ENCODE data around the gene OPRM1. TPM values are rescaled to one million over a fixed set of nuclear protein-coding genes. Genes with fewer than 3 reads are reported as not detected.

Gene OPRM1
- total RNA-seq, 1 experiment from 2014 or later = not detected

DNA sequence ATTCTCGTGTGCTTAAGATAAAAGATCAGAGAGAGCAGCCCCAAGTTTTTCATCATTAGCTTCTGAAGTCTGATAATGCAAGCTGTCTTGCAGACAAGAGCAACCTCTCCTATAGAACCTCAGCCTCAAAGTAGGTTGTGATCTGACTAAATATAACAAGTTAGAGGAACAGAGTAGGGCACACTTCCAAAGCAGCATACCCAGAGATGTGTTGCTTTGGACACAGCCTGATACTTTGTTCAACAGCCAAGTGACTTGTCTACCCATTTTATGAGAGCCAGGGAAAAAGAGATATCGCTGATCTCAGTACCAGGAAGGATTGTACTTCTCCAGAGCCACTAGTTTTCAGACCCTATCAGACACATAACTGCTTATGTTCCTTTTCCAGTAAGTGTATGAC is 44.2 kb upstream of the OPRM1 start:
- Histone ChIP-seq H3K4me3 (ENCODE audit: low read depth, low read length) (no peak overlapping the region), H3K4me1 (peaks cover 5% of the 10 kb centered on the region), H3K9me3 (no peaks in the 10 kb centered on the region), H3K36me3 (ENCODE audit: control insufficient read depth, insufficient read depth, low read length) (no peaks in the 10 kb centered on the region), H3K27me3 (replicated peaks; ENCODE audit: control insufficient read depth, insufficient read depth, low read length) (no peaks in the 10 kb centered on the region)
- no TSS peak for BruUV-seq (replicated peaks)
- Mint-ChIP-seq H3K9me3 (ENCODE audit: unreplicated experiment) (no peaks in the 10 kb centered on the region), H3K27ac (ENCODE audit: unreplicated experiment) (no peak overlapping the region), H3K4me3 (ENCODE audit: unreplicated experiment) (no peak overlapping the region), H3K36me3 (ENCODE audit: insufficient read depth, unreplicated experiment) (no peaks in the 10 kb centered on the region), H3K4me1 (ENCODE audit: low read depth, unreplicated experiment) (peaks cover 12% of the 10 kb centered on the region), H3K27me3 (ENCODE audit: insufficient read depth, unreplicated experiment) (peaks cover 3% of the 10 kb centered on the region)
- intact Hi-C loops (cut with micrococcal nuclease; ENCODE audit: unreplicated experiment) = loop anchor here (1.0 kb wide), 1 partner anchor 16 kb away; no protein-coding TSS in a partner anchor
- TF ChIP-seq, protein P1, sequence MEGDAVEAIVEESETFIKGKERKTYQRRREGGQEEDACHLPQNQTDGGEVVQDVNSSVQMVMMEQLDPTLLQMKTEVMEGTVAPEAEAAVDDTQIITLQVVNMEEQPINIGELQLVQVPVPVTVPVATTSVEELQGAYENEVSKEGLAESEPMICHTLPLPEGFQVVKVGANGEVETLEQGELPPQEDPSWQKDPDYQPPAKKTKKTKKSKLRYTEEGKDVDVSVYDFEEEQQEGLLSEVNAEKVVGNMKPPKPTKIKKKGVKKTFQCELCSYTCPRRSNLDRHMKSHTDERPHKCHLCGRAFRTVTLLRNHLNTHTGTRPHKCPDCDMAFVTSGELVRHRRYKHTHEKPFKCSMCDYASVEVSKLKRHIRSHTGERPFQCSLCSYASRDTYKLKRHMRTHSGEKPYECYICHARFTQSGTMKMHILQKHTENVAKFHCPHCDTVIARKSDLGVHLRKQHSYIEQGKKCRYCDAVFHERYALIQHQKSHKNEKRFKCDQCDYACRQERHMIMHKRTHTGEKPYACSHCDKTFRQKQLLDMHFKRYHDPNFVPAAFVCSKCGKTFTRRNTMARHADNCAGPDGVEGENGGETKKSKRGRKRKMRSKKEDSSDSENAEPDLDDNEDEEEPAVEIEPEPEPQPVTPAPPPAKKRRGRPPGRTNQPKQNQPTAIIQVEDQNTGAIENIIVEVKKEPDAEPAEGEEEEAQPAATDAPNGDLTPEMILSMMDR (IDR thresholded peaks at IDR 0.05; ENCODE audit: insufficient read depth in 1 of 2, low read depth in 1 of 2, low read length in 1 of 2, severe bottlenecking in 1 of 2, unreplicated experiment in 1 of 2) = no peak
- peak in 1 of 2 experiments; percentile 39 for DNase-seq
- POLR2A ChIA-PET = no interaction called here
- CTCF ChIA-PET = interaction anchor here (0.5 kb wide), 1 partner anchor 44 kb away, joined by 3 read pairs; no protein-coding TSS in a partner anchor

DNA sequence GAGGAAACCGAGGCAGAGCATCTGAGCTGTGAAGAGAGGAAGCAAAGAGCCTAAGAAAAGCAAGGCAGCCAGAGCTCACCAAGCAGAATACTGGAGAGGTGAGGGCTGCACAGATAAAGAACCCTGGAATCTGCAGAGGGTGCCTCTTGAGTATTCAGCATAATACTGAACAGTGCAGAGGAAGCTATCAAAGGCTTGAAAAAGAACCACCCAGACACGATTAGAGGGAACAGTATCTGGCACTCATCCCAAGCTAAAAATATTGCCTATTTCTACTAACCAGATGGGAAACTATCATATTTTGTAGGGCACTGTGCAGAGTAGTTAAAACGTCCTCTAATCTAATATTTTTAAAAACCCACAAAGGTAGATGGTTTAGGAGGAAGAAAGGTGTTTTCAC is 41.8 kb upstream of the OPRM1 start:
- intact Hi-C loops (cut with micrococcal nuclease; ENCODE audit: unreplicated experiment) = no loop called here
- TF ChIP-seq, protein P1 (IDR thresholded peaks at IDR 0.05; ENCODE audit: insufficient read depth in 1 of 2, low read depth in 1 of 2, low read length in 1 of 2, severe bottlenecking in 1 of 2, unreplicated experiment in 1 of 2) = no peak
- no TSS peak for BruUV-seq (replicated peaks)
- no peak for DNase-seq
- Histone ChIP-seq H3K36me3 (ENCODE audit: control insufficient read depth, insufficient read depth, low read length) (no peaks in the 10 kb centered on the region), H3K27me3 (replicated peaks; ENCODE audit: control insufficient read depth, insufficient read depth, low read length) (no peaks in the 10 kb centered on the region), H3K4me3 (ENCODE audit: low read depth, low read length) (no peak overlapping the region), H3K9me3 (no peaks in the 10 kb centered on the region), H3K4me1 (peaks cover 5% of the 10 kb centered on the region)
- Mint-ChIP-seq H3K36me3 (ENCODE audit: insufficient read depth, unreplicated experiment) (no peaks in the 10 kb centered on the region), H3K9me3 (ENCODE audit: unreplicated experiment) (no peaks in the 10 kb centered on the region), H3K4me1 (ENCODE audit: low read depth, unreplicated experiment) (no peaks in the 10 kb centered on the region), H3K27ac (ENCODE audit: unreplicated experiment) (no peak overlapping the region), H3K27me3 (ENCODE audit: insufficient read depth, unreplicated experiment) (peaks cover 3% of the 10 kb centered on the region), H3K4me3 (ENCODE audit: unreplicated experiment) (no peak overlapping the region)
- ChIA-PET CTCF (no interaction called here), POLR2A (no interaction called here)

DNA sequence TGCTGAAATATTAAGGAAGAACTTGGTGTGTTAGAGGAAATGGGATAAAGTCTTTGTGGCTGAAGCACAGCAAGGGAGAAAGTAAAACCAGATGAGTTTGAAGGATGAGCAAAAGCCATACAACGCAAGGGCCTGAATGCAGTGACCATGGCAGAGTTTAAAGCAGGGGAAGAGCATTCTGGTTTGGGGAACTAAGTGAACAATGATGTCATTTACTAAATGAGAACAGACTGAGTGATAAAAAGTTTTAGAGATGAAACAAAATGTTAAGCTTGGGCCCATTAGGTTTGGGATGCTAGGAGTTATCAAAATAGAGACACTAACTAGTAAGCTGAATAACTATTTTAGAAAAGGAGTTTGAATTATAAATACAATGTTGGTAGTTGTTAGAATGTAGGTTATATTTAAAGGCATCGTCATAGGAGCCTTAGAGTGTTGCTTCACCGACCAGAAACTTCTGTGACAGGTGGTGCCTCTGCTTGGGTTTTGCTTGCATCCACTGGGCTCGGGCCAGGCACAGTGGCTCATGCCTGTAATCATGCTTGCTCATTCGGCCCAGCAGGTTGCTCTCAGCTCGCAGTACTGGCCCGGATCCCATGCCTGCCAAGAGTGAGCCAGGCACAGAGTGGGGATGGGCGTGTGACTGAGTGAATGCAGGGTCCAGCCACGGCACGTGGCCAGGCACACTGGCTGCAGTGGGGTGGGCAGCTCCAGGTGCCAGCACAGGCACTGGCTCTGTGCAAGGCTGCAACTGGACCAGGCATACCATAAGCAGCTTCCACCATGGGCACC is 37.4 kb upstream of the OPRM1 start:
- ChIA-PET CTCF (no interaction called here), POLR2A (no interaction called here)
- H3K4me3 ChIP-seq (ENCODE audit: low read depth, low read length) = no peak overlapping the region
- no peaks in the 10 kb centered on the region for H3K36me3 ChIP-seq (ENCODE audit: control insufficient read depth, insufficient read depth, low read length)
- intact Hi-C loops (cut with micrococcal nuclease; ENCODE audit: unreplicated experiment) = no loop called here
- H3K4me1 Mint-ChIP-seq (ENCODE audit: low read depth, unreplicated experiment) = no peaks in the 10 kb centered on the region
- H3K36me3 Mint-ChIP-seq (ENCODE audit: insufficient read depth, unreplicated experiment) = no peaks in the 10 kb centered on the region
- H3K9me3 ChIP-seq = no peaks in the 10 kb centered on the region
- H3K4me3 Mint-ChIP-seq (ENCODE audit: unreplicated experiment) = no peak overlapping the region
- H3K27me3 ChIP-seq (replicated peaks; ENCODE audit: control insufficient read depth, insufficient read depth, low read length) = no peaks in the 10 kb centered on the region
- TF ChIP-seq, protein P1 (IDR thresholded peaks at IDR 0.05; ENCODE audit: insufficient read depth in 1 of 2, low read depth in 1 of 2, low read length in 1 of 2, severe bottlenecking in 1 of 2, unreplicated experiment in 1 of 2) = no peak
- peaks cover 6% of the 10 kb centered on the region for H3K27me3 Mint-ChIP-seq (ENCODE audit: insufficient read depth, unreplicated experiment)
- H3K27ac Mint-ChIP-seq (ENCODE audit: unreplicated experiment) = no peak overlapping the region
- H3K4me1 ChIP-seq = no peaks in the 10 kb centered on the region
- no peaks in the 10 kb centered on the region for H3K9me3 Mint-ChIP-seq (ENCODE audit: unreplicated experiment)
- BruUV-seq (replicated peaks) = no TSS peak
- no peak for DNase-seq

Data from Caco-2 (cell line).